PC-9 (cell line): ENCODE results near the gene MAPKBP1. TPM values are rescaled to one million over a fixed set of nuclear protein-coding genes. Genes with fewer than 3 reads are reported as not detected.

Source experiments
- BruUV-seq: library from RNA; stranded (reverse); fragments of 400-500 nt; replicated peaks from 2 replicates; lab custom pipeline; 2021; lab: Mats Ljungman, UMichigan
- CTCF ChIA-PET: fragments of 300-600 bp; sonication (Branson Sonifier 250); formaldehyde crosslinking; loops from one replicate; lab custom pipeline; 2022; ENCODE audit warnings: antibody characterized with exemption; lab: Charles Lee
- POLR2A ChIA-PET: fragments of 300-600 bp; sonication (Branson Sonifier 250); formaldehyde crosslinking; loops from one replicate; lab custom pipeline; 2022; ENCODE audit warnings: antibody characterized with exemption; ENCODE audit not compliant: unreplicated experiment; lab: Charles Lee
- DNase-seq, 2 experiments: peaks; one replicate each; pipeline versions ENCODE4 v3.0.0 to v3.0.0-alpha.2; 2015 to 2022; ENCODE audit warnings: mixed read lengths in 1 of 2
- H2AFZ ChIP-seq: fragments of 200-600 bp; sonication (generic); 2 replicates; pipeline ENCODE4 v1.8.1; 2017; ENCODE audit warnings: antibody characterized with exemption
- H3F3A ChIP-seq: fragments of 200-600 bp; sonication (generic); 2 replicates; pipeline ENCODE4 v1.8.1; 2017; ENCODE audit warnings: antibody characterized with exemption, mild to moderate bottlenecking, low read depth; ENCODE audit not compliant: insufficient read depth
- H3K27ac ChIP-seq: fragments of 200-600 bp; sonication (generic); 2 replicates; pipeline ENCODE4 v1.6.1; 2016; ENCODE audit warnings: mixed run types
- H3K27me3 ChIP-seq: fragments of 200-600 bp; sonication (generic); 2 replicates; pipeline ENCODE4 v1.6.1; 2016; ENCODE audit warnings: low read depth, mixed run types; ENCODE audit not compliant: insufficient read depth
- H3K36me3 ChIP-seq: fragments of 200-600 bp; sonication (generic); 2 replicates; pipeline ENCODE4 v1.6.1; 2016; ENCODE audit warnings: low read depth, mixed run types
- H3K4me1 ChIP-seq: fragments of 200-600 bp; sonication (generic); replicated peaks from 2 replicates; pipeline ENCODE4 v1.6.1; 2016; ENCODE audit warnings: mixed run types; ENCODE audit not compliant: insufficient read depth
- H3K4me2 ChIP-seq: fragments of 200-600 bp; sonication (generic); 2 replicates; pipeline ENCODE4 v1.6.1; 2017; ENCODE audit warnings: mixed run types
- H3K4me3 ChIP-seq: fragments of 200-600 bp; sonication (generic); 2 replicates; pipeline ENCODE4 v1.6.1; 2016; ENCODE audit warnings: mixed run types
- H3K79me2 ChIP-seq: fragments of 200-600 bp; sonication (generic); 2 replicates; pipeline ENCODE4 v1.6.1; 2017; ENCODE audit warnings: low read depth, mixed run types
- H3K9me2 ChIP-seq: fragments of 200-600 bp; sonication (generic); 2 replicates; pipeline ENCODE4 v1.8.1; 2017; ENCODE audit warnings: mild to moderate bottlenecking; ENCODE audit not compliant: insufficient read depth
- H3K9me3 ChIP-seq: fragments of 200-600 bp; sonication (generic); 2 replicates; pipeline ENCODE4 v1.8.1; 2016; ENCODE audit warnings: low read depth; ENCODE audit not compliant: insufficient read depth
- H4K20me1 ChIP-seq: fragments of 200-600 bp; sonication (generic); 2 replicates; pipeline ENCODE4 v1.8.1; 2017; ENCODE audit not compliant: insufficient read depth
- EZH2 ChIP-seq: fragments of 200-600 bp; sonication (generic); IDR thresholded peaks from 2 replicates; pipeline ENCODE4 v1.8.0; 2017; ENCODE audit warnings: antibody characterized with exemption, low read depth
- intact Hi-C: fragments of 100-400 bp; cut with micrococcal nuclease; formaldehyde crosslinking; loops from one replicate; pipeline ENCODE4 v1.10.0; 2022; ENCODE audit not compliant: unreplicated experiment
- total RNA-seq: library from RNA; stranded (reverse); gene quantifications from 2 replicates; pipeline ENCODE4 v1.2.3, GENCODE V29; 2021
- TF ChIP-seq, protein P1 (sequence below): fragments of 200-600 bp; sonication (generic); conservative IDR thresholded peaks from 2 replicates; pipeline ENCODE4 v1.6.1; 2017; ENCODE audit warnings: mixed run types, antibody characterized with exemption, mild to moderate bottlenecking, moderate library complexity

The MAPKBP1 gene
- total RNA-seq, 1 experiment from 2014 or later = 22.9 TPM

DNA sequence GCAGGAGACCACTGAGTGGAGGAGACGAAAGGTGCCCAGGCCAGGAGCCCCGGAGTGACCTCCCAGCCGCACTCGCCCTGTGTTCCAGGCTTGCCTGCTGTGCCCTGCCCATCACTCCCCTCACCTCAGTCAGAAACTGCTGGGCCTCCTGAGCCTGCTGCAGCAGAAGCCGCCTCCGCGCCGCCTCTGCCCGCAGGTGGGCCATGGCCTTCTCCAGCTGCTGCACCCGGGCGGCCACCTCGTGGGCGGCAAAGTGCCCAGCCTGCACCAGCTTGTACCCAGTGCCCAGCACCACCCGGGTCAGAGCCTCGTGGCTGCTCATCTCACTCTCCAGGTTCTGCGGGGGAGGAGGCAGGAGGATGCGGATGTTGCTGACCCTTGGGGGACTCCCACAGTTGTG, 82.0 kb downstream of the MAPKBP1 start:
- intact Hi-C loops = no loop called here
- Histone ChIP-seq H3K4me3 (no peak overlapping the region), H3K4me1 (no peaks in the 10 kb centered on the region), H3K4me2 (no peak overlapping the region), H4K20me1 (no peaks in the 10 kb centered on the region), H3K9me3 (no peaks in the 10 kb centered on the region), H3F3A (no peaks in the 10 kb centered on the region), H3K27ac (no peak overlapping the region), H2AFZ (no peak overlapping the region), H3K79me2 (no peaks in the 10 kb centered on the region), H3K36me3 (no peaks in the 10 kb centered on the region), H3K27me3 (no peaks in the 10 kb centered on the region), H3K9me2 (no peaks in the 10 kb centered on the region)
- TF ChIP-seq, protein P1, sequence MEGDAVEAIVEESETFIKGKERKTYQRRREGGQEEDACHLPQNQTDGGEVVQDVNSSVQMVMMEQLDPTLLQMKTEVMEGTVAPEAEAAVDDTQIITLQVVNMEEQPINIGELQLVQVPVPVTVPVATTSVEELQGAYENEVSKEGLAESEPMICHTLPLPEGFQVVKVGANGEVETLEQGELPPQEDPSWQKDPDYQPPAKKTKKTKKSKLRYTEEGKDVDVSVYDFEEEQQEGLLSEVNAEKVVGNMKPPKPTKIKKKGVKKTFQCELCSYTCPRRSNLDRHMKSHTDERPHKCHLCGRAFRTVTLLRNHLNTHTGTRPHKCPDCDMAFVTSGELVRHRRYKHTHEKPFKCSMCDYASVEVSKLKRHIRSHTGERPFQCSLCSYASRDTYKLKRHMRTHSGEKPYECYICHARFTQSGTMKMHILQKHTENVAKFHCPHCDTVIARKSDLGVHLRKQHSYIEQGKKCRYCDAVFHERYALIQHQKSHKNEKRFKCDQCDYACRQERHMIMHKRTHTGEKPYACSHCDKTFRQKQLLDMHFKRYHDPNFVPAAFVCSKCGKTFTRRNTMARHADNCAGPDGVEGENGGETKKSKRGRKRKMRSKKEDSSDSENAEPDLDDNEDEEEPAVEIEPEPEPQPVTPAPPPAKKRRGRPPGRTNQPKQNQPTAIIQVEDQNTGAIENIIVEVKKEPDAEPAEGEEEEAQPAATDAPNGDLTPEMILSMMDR = no peak
- TF ChIP-seq EZH2 = no peak
- CTCF ChIA-PET = no interaction called here
- DNase-seq = no peak
- BruUV-seq = no TSS peak
- POLR2A ChIA-PET = no interaction called here

DNA sequence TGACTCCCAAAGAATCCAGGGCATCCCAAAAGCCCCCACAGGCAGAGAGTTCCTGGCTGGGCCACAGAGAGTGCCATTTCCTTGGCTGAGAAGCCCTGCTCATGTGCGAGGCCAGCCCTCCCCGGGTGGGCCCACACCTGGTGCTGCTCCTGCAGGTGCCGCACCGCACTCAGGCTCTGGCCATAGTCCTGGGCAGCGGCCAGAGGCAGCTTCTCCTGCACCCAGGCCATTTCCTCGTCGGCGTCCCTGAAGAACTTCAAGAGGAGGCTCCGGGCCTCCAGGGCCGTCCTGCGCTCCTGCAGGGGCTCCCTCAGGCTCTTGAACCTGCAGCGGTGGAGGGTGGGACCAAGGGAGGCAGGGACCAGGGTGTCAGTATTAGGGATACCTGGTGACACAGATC, 82.4 kb downstream of the MAPKBP1 start:
- CTCF ChIA-PET = no interaction called here
- no peak overlapping the region for H2AFZ ChIP-seq
- no TSS peak for BruUV-seq
- no peak overlapping the region for H3K4me2 ChIP-seq
- H4K20me1 ChIP-seq = no peaks in the 10 kb centered on the region
- H3K79me2 ChIP-seq = no peaks in the 10 kb centered on the region
- H3K4me3 ChIP-seq = no peak overlapping the region
- no peaks in the 10 kb centered on the region for H3K9me3 ChIP-seq
- intact Hi-C loops = no loop called here
- no peaks in the 10 kb centered on the region for H3K9me2 ChIP-seq
- H3K27me3 ChIP-seq = no peaks in the 10 kb centered on the region
- H3K27ac ChIP-seq = no peak overlapping the region
- POLR2A ChIA-PET = no interaction called here
- no peaks in the 10 kb centered on the region for H3K36me3 ChIP-seq
- no peaks in the 10 kb centered on the region for H3F3A ChIP-seq
- TF ChIP-seq EZH2 = no peak
- TF ChIP-seq, protein P1 = no peak
- DNase-seq = no peak
- H3K4me1 ChIP-seq = no peaks in the 10 kb centered on the region

DNA sequence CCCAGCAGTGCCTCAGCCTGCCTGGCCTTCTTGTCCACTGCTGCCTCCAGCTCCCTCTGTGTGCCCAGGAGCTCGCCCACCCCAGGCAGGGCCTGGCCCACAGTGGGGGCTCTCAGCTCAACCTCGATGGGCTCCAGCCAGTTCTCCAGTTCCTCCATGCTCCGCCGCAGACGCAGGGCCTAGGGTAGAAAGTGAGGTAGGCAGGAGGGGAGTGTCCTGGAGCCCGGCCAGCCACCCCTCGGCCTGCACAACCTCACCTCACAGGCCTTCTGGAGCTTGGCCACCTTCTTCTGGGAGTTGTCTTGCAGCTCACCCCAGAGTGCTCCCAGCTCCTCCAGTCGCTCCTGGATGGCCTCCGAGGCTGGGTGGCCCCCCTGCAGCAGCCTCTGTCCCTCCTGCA, 83.0 kb downstream of the MAPKBP1 start:
- no TSS peak for BruUV-seq
- no peak overlapping the region for H3K27ac ChIP-seq
- H3F3A ChIP-seq = no peaks in the 10 kb centered on the region
- intact Hi-C loops = no loop called here
- H3K36me3 ChIP-seq = no peaks in the 10 kb centered on the region
- no peaks in the 10 kb centered on the region for H3K9me2 ChIP-seq
- no peak overlapping the region for H3K4me2 ChIP-seq
- ChIA-PET POLR2A (no interaction called here), CTCF (no interaction called here)
- no peaks in the 10 kb centered on the region for H3K79me2 ChIP-seq
- no peaks in the 10 kb centered on the region for H3K27me3 ChIP-seq
- no peak overlapping the region for H3K4me3 ChIP-seq
- DNase-seq = no peak
- TF ChIP-seq, protein P1 = no peak
- TF ChIP-seq EZH2 = no peak
- no peak overlapping the region for H2AFZ ChIP-seq
- H3K4me1 ChIP-seq = no peaks in the 10 kb centered on the region
- no peaks in the 10 kb centered on the region for H3K9me3 ChIP-seq
- H4K20me1 ChIP-seq = no peaks in the 10 kb centered on the region
